HFF-Myc (cell line): ENCODE data around the gene LPAR3.
"Not testable (repeated sequence)": the region's sequence is repeated elsewhere in the genome, so short reads cannot be mapped to it uniquely, and the experiment has no call there.

Source experiments
- DNase-seq: peaks from one replicate; pipeline ENCODE4 v3.0.0-alpha.2; 2011; ENCODE audit warnings: low read depth; ENCODE audit errors: extremely low read depth
- H3K4me3 ChIP-seq: replicated peaks from 2 replicates; pipeline ENCODE4 v1.5.1; 2011; ENCODE audit warnings: low read depth, mild to moderate bottlenecking, control low read depth, low read length
- TF ChIP-seq, protein P1 (sequence below): IDR thresholded peaks from 2 replicates; pipeline ENCODE4 v1.5.1; 2012; ENCODE audit warnings: mild to moderate bottlenecking, low read depth, low read length, control low read depth; ENCODE audit errors: missing control alignments

Gene LPAR3

DNA sequence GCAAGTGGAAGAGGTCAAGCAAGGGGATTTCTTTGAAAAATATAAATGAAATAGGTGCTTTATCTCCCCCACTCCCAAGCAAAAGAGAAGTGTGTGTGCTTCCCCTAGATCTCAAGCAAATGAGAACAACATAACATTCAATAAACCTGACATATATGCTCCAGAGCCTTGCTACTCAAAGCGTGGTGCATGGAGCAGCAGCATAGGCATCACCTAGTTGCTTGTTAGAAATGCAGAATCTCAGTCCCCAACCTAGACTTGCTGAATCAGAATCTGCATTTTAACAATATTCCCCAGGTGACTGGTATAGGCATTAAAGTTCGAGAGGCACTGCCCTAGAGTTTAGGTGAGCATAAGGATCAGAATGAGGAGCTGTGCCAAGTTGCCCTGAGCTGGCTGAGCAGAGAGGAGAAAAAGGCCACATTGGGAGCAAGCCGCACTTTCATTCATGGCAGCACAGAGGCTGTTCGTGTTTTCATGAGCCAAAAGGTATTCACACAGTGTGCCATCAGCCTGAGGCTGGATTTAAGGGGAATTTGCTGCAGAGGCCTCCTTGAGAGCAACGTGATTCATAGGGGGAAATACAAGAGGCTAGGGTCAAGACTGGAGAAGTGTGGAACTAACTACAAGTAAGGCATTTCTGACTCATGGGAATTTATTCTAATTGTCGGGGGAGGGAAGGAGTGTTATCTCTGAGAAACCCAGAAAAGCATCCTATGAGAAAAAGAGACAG lies 14.3 kb upstream of the LPAR3 start:
- H3K4me3 ChIP-seq = no peak overlapping the region
- peak; percentile 12 for DNase-seq
- TF ChIP-seq, protein P1, sequence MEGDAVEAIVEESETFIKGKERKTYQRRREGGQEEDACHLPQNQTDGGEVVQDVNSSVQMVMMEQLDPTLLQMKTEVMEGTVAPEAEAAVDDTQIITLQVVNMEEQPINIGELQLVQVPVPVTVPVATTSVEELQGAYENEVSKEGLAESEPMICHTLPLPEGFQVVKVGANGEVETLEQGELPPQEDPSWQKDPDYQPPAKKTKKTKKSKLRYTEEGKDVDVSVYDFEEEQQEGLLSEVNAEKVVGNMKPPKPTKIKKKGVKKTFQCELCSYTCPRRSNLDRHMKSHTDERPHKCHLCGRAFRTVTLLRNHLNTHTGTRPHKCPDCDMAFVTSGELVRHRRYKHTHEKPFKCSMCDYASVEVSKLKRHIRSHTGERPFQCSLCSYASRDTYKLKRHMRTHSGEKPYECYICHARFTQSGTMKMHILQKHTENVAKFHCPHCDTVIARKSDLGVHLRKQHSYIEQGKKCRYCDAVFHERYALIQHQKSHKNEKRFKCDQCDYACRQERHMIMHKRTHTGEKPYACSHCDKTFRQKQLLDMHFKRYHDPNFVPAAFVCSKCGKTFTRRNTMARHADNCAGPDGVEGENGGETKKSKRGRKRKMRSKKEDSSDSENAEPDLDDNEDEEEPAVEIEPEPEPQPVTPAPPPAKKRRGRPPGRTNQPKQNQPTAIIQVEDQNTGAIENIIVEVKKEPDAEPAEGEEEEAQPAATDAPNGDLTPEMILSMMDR = no peak

- not testable (repeated sequence) for H3K4me3 ChIP-seq, DNase-seq
Measured at GRCh38 chr1:84902727-84903126, 9.7 kb upstream of the LPAR3 start.

DNA sequence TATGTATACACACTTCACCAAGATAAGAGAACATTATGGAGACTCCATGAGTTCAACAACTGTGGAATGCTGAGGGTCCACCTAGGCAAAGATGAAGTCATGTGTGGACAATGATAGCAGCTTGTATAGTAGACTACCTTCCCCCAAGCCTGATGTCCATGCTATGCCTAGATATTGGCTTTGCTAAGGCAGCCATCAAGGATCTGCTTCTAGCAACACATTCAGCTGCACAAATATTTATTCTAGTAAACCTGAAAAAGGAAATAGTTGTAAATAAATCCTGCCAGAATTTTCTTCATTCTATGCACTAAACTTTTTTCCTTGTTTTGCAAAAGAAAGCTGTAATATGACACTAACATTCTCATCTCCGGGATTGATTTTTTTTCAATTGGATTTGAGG lies 7.0 kb upstream of the LPAR3 start:
- TF ChIP-seq, protein P1 = no peak
- DNase-seq = no peak
- H3K4me3 ChIP-seq = no peak overlapping the region

- TF ChIP-seq, protein P1 = no peak
- no peak overlapping the region for H3K4me3 ChIP-seq
- DNase-seq = no peak
Measured at GRCh38 chr1:84896279-84896678, 3.3 kb upstream of the LPAR3 start.

GRCh38 chr1:84890566-84890965 lies 2.4 kb downstream of the LPAR3 start:
- no peak for DNase-seq
- H3K4me3 ChIP-seq = peak overlapping the region; percentile 6
- TF ChIP-seq, protein P1 = no peak

GRCh38 chr1:84889437-84889836 lies 3.6 kb downstream of the LPAR3 start:
- TF ChIP-seq, protein P1 = no peak
- no peak overlapping the region for H3K4me3 ChIP-seq
- DNase-seq = no peak

GRCh38 chr1:84888753-84889152 lies 4.3 kb downstream of the LPAR3 start:
- TF ChIP-seq, protein P1 = no peak
- H3K4me3 ChIP-seq = no peak overlapping the region
- no peak for DNase-seq
